Measurements from ENCODE around the gene ATXN1.
A peak's percentile ranks its signal among the peaks of the same experiment; 100 is the strongest.
"Not testable (repeated sequence)": the region's sequence is repeated elsewhere in the genome, so short reads cannot be mapped to it uniquely, and the experiment has no call there.

The ATXN1 gene

GRCh38 chr6:16760516-16761470 lies at the start of gene ATXN1:
Gene ATXN1 (minus strand): TSS chr6:16761460.
- peak; percentile 66 for DNase-seq

GRCh38 chr6:16810411-16810810 lies 49.2 kb upstream of the ATXN1 start:
- no peak for DNase-seq

- no peak for DNase-seq
These were observed 48.6 kb upstream of the ATXN1 start for GRCh38 chr6:16809753-16810358.

- no peak for DNase-seq
These were observed 46.7 kb upstream of the ATXN1 start for GRCh38 chr6:16807956-16808355.

GRCh38 chr6:16806363-16806762 lies 45.1 kb upstream of the ATXN1 start:
- DNase-seq = no peak

DNA sequence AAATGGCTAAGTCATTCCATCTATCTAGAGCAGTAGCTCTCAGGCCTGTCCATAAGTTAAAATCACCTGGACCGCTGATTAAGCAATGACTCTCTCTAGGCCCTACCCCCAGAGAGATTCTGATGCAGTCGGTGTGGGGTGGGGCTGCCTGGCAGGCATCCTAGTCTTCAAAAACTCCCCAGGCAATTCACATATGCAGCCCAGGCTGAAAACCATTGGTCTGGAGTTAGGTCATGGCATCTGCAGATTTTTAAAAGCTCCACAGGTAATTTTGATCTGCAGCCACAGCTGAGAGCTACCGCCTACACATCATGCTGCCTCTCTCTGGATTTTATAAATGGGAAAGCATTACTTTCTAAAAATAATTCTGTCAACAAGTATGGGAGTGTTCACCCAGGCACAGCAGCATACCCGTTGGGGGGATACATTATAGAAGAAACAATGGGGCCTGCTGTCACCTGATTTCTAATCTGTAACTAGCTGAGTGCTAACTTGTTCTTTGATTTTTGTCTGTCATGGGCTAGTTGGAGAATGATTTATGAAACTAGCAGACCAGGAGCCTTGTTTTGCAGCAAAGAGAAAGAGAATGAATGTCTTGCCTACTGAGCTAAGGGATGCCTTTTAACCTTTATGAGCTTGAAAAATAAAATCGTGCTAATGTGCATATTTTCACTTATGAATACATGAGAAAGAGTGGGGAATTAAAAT lies 44.1 kb upstream of the ATXN1 start:
- no peak for DNase-seq

DNA sequence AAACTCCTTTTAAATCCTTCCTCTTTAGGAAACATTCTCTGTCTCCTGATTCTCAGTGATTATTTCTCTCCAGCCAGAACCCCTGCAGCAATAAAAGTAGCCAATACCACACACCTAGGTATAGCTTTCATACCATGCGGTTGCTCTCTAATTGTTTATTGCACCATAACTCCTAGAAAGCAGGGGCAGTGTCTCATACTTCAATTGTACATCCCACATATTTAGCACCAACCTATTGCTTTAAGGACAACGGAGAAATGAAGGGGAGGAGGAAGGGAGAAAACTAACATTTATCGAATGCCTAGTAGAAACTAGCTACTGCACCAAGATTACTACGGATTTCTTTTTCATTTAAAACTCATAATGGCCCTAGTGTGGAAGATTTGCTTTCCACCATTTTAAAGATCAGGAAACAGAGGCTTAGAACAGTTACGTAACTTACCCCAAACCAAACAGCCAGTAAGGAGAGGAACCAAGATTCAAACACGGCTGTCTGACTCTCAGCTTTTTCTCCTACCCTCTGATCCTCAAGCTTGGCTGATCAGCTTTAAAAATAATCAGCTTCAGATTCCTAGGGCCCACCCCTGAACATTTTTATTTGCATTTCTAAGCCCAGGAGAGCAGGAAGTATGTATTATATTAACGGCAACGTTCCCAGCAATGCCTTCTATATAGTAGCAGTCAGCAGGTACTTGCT lies 43.4 kb upstream of the ATXN1 start:
- DNase-seq = no peak

DNA sequence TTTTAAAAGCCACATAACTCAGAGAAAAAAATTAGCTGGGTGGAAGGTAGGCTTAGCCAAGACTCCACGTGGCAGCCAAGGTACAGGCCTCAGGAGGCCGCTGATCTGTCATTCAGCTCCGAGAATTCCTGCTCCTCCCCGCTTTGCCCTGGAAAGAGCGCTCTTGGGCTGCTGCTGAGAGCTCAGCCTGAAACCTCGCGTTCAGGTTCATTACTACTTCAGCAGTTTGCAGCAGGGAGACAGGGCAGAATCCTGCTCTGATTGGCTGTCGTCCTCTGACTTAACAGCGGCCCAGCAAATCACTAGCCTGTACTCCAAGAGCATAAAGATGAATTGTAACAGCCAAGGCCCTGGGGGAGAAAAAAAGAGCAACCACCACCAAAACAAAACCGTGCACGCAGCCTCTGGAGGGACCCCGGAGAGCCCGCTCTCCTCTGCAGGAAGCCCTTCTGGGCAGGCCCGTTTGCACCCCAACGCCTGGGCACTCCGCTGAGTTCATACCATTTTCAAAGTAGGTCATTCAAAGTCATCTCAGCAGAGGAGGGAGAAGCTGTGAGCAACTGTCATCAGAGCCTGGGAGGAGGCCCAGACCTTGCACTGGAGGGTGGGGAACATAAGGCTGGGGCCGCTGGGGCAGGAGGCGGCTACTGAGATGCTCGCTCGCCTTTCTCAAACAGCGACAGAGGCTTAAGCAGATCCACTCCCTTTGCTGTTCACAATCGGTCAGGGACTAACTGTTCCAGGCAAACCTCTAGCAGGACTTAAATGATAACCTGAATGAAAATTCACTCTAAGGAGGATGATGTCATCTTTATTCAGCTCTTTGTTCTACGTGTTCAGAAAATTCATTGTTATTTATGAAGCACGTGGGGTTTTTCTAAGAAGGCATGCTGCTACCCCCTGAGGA lies 42.3 kb upstream of the ATXN1 start:
- no peak for DNase-seq

DNA sequence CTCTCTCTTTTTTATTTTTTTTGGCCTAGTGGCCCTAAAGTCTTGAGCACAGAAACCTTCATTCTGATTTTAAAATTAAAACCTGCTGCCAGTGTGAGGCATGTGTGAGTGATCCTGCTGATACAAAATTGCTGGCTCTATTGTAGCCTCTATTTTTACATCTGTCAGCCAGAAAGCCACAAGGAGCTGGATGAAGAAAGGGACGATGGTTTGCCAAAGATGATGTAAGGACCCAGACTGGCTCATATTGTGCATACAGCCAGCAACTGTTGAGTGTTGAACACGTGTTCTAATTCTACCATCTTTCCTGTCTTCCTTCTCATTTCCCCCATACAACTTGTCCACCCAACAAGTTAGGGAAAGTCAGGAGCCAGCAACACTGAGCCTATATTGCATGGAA lies 40.8 kb upstream of the ATXN1 start:
- no peak for DNase-seq

DNA sequence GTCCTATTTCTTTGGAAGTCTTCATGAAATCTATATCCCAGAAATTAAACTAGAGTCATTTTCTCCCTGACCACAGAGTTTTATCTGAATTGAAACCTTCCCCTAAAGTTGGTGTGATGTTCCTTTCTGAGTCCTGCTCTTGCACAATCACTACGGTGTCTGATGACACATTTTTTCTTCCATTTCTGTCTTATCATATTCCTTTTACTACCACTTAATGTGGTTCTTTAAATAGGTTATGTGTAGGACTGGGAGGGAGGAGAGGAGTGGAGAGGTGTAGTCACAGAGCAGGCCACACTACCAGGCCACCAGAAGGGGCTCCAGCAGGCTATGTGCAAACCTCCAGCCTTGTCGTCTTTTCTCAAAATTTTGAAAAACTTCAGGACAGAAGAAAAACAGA lies 39.7 kb upstream of the ATXN1 start:
- no peak for DNase-seq

GRCh38 chr6:16800341-16800740 lies 39.1 kb upstream of the ATXN1 start:
- DNase-seq = no peak

DNA sequence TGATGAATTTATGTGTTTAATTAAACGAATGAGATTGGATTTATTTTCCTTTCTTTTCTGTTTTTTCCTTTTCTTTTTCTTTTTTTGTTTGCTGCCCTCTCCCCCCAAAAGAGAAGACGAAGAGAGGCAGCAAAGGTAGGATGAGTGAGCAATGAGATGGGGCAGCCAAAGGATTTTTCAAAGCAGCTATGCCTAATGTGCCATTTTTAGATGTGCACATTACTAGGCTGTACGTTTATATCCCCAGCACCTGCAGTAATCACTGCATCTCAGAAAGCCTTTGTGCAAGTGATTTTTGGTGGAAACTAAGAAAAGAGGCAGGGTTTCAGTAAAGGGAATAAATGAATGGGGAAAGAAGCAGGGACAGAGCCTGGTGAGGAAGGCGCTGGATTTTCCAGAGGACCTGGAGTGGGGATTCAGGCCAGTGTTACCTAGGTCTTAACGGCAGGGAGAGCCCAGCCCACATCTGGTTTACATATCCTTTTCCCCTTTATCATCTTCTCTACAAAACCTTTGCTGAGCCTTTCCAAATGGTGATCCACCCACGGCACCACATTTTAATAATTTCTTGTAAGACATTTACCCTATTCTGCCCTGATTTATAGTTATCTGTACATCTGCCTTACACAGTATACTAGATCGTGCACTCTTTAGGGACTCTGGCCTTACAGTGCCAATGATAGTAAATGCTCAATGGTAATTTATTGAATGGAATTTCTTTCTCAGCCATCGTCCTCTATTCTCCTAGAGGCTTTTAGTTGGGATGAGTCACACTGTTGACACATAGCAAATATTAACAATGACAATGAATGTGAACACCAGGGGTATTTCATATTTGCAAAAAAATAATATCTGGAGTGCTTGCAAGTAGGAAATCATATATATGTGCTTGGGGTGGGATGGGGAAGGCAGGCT lies 38.3 kb upstream of the ATXN1 start:
- no peak for DNase-seq

DNA sequence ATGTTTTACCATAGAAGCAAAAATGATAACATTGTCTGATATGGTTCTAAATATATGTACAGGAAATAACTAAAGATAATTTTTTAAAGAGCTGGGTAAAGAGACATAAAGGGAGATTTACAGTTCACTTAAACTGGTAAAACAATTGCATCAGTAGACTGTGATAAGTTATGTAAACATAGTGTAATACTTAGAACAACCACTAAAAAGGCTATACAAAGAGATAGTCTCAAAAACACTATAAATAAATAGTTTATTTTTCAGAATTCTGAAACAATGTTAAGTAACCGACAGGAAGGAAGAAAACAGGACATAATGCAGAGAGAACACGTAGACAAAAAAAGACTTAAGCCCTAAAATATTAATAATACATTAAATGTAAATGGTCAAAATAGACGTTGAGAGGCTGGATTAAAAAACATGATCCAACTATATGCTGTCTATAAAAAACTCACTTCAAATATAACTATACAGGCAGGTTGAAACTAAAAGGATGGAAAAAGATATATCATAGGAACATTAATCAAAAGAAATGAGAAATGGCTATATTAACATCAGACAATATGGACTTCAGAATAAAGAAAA lies 32.7 kb upstream of the ATXN1 start:
- no peak for DNase-seq

DNA sequence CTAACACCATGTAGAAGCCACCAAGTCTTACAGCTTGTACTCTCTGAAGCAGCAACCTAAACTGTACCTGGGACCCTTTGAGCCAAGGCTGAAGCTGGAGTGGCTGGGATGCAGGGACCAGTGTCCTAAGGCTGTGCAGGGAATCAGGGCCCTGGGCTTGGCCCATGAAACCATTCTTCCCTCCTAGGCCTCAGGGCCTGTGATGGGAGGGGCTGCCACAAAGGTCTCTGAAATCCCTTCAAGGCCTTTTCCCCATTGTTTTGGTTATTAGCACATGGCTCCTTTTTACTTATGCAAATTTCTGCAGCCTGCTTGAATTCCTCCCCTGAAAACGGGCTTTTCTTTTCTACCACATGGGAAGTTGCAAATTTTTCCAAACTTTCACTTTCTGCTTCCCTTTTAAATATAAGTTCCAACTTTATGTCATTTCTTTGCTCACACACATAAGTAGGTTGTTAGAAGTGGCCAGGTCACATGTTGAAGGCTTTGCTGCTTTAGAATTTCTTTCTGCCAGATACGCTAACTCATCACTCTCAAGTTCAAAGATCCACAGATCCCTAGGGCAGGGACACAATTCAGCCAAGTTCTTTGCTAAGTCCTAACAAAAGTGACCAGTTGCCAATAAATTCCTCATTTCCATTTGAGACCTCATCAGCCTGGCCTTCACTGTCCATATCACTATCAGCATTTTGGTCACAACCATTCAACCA lies 28.2 kb upstream of the ATXN1 start:
- DNase-seq = no peak

DNA sequence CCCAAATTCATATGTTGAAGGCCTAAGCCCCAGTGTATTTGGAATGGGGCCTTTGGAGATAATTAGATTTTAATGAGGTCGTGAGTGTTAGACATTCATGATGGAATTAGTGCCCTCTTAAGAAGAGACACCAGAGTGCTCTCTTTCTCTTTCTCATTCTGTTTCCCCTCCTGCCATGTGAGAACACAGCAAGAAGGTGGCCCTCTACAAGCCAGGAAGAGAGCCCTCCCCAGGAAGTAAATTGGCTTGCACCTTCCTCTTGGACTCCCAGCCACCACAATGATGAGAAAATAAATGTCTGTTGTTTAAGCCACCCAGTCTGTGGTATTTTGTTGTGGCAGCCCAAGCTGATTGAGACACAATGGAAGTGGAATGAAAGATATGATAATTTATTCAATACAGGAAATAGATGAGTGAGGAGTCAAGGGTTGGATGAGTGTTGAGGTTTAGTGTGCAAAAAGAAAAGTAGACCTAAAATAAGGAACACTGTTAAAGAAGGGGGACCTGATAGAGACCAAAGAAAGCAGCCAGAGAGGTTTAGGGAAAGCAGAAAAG lies 25.9 kb upstream of the ATXN1 start:
- DNase-seq = no peak

GRCh38 chr6:16785496-16785895 lies 24.2 kb upstream of the ATXN1 start:
- DNase-seq = no peak

- not testable (repeated sequence) for DNase-seq
These were observed 23.7 kb upstream of the ATXN1 start for GRCh38 chr6:16784957-16785356.

DNA sequence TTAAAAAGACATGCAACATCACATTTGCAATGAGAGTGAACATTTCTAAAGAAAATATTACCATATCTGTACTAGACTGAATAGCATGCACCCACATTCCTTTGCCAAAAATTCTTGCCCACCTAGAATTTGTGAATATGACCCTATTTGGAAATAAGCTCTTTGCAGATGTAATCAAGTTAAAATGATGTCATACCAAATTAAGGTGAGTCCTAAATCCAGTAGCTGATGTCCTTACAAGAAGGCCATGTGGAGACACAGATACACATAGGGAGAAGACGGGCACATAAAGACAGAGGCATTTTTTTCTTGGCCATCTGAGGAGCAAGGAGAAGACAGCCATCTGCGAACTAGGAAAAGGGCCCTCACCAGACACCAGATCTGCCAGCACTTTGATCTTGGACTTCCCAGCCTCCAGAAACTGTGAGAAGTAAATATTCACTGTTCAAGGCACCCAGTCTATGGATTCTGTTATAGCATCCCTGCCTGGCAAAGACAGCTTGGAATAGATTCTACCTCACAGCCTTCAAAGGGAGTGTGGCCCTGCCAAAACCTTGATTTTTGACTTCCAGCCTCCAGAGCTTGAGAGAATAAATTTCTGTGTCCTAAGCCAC lies 22.8 kb upstream of the ATXN1 start:
- no peak for DNase-seq

GRCh38 chr6:16783509-16783908 lies 22.2 kb upstream of the ATXN1 start:
- DNase-seq = no peak

Data from NK-92 treated with Interleukin-12 subunit alpha and Interleukin-12 subunit beta, amount 100 ng/mL, for 24 hours (cell line).